DMS53 (cell line): Measurements from ENCODE around the gene MDP1.
"Not testable (repeated sequence)": the region's sequence is repeated elsewhere in the genome, so short reads cannot be mapped to it uniquely, and the experiment has no call there.

Source experiments
- DNase-seq: peaks from one replicate; lab custom pipeline; 2025; lab: John Stamatoyannopoulos, UW

The MDP1 gene

DNA sequence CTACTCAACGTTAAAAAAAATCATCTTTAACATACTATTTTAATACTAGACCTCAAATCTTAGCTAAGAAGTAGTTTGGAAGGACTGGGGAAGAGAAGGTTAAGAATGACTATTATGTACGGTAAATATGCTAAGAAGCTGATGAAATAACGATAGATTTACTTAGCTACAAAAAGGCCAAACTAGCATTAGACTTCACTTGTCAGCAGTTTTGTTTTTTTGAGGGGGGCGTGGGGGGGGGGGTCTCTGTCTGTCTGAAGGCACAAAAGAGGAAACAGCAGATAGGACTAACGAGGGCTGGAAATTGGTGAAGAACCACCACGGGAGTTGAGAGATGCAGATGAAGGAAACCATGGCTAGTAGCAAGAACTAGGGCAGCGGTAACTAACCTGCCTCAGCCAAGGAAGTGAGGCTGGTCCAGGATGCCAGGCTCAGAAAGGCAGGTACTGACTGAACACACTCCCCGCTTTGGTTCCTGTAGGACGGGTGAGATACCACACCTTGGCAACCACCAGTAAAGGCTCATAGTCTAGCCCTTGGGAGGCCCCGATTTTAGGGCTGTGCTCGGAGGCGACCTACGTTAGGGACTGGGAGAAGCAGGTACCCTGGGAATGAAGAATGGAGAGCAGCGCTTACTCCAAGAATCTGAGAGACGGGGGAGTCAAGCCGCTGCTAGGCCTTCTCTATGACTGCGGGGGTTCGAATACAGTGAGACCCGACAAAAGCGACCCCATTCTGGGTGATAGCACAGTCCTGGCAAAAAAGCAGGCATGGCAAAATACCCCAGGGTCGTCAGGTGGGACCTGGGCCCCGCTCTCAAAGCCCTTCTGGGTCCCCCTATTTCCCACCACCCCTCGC lies 15.6 kb upstream of the MDP1 start:
- peak; percentile 41 for DNase-seq

GRCh38 chr14:24228902-24229301 lies 13.0 kb upstream of the MDP1 start:
- DNase-seq, result no peak

GRCh38 chr14:24226473-24226872 lies 10.6 kb upstream of the MDP1 start:
- DNase-seq, result no peak

- no peak for DNase-seq
Observed at GRCh38 chr14:24224618-24225071, 8.8 kb upstream of the MDP1 start.

DNA sequence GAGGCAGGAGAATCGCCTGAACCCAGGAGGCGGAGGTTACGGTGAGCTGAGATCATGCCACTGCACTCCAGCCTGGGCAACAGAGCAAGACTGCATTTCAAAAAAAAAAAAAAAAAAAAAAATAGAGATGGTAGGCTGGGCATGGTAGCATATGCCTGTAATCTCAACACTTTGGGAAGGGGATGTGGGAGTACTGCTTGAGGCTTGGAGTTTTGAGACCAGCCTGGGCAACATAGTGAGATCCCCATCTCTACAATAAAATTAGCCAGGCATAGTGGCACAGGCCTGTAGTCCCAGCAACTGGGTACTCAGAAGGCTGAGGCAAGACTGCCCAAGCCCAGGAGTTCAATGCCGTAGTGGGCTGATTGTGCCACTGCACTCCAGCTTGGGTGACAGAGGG lies 7.1 kb upstream of the MDP1 start:
- DNase-seq, result not testable (repeated sequence)

DNA sequence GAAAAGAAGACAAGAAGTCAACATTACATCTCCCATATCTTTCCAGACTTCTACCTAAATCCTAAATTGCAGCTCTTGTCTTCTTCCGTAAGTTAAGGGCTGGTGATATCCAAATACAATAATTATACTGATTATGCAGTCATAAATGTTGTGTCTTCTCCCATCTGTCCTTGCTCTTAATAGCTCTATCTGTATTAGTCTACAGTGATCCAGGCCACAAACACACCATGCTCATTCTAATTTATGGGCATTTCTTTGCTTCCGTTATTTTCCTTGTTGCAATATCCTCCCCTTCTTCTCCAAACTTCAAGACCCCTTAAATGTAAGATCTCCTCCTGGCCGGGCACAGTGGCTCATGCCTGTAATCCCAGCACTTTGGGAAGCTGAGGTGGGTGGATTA lies 3.7 kb upstream of the MDP1 start:
- DNase-seq, result no peak

- DNase-seq, result no peak
Observed at GRCh38 chr14:24219080-24219479, 3.2 kb upstream of the MDP1 start.

- not testable (repeated sequence) for DNase-seq
Observed at GRCh38 chr14:24216876-24217275, 1.0 kb upstream of the MDP1 start.

GRCh38 chr14:24216345-24216699 lies 456 bp upstream of the MDP1 start:
- DNase-seq, result no peak

DNA sequence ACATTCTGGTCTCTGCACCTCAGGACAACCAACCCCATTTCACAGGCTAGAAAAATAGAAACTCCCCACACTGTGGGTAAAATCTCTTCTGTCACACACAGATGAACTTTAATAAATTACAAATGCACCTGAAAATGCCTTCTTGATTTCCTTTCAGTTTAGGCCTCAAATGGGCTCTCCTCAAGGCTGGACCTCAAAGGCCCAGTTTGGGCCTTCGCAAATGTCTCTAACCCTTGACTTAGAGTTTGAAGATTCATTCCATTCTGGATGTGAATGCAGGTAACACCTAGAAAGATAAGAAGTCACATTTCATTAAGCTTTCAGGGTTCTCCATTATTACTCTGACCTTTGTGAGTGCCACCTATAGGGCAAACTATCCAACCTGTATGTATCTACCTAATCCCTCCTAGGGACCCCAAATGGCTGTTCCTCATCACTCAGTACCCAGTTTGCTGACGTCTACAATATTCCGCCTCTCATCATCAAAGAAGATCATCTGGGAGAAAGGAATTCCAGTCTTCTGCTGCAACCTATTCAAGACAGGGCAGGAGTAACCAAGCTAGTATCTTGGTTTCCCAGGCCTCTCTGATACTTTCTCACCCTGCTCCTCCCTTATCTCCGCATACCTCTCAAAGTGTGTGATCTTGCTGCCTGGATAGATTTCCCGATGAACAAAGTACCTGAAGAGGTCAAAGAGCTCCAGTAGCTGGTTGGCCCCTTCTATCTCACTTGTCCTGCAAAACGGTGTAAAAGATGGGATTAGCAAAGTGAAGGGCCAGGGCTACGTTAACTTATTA lies 1.8 kb downstream of the MDP1 start:
- no peak for DNase-seq

GRCh38 chr14:24212924-24213865 lies 2.7 kb downstream of the MDP1 start, which contains the start of gene CHMP4A:
Gene CHMP4A (minus strand): TSS chr14:24213488. CDS start chr14:24213439, 49 bp downstream.
- peak; percentile 96 for DNase-seq

DNA sequence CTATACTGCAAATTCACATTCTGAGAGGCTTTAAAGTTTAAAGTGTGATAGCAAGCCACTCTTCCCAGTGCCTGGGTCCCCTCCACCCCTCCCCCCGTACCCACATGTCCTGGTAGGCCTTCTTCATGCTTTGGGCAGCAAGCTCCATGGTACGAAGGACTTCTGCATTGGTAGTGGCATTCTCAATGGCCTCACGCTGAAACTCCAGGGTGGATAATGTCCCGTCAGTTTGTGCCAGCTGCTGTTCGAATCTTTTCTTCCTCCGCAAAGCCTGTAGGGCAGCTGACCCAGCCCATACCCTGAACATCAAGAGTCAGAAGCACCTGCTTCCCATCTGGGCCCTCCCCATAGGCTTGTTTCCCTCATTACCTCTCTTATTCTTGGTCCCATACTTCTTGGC lies 4.6 kb downstream of the MDP1 start:
- DNase-seq, result no peak

GRCh38 chr14:24207625-24208024 lies 8.2 kb downstream of the MDP1 start:
- no peak for DNase-seq

GRCh38 chr14:24207104-24207551 lies 8.7 kb downstream of the MDP1 start:
- no peak for DNase-seq

GRCh38 chr14:24206260-24207103 lies 9.4 kb downstream of the MDP1 start:
- DNase-seq, result no peak

GRCh38 chr14:24204163-24205146 lies 11.4 kb downstream of the MDP1 start:
- no peak for DNase-seq

DNA sequence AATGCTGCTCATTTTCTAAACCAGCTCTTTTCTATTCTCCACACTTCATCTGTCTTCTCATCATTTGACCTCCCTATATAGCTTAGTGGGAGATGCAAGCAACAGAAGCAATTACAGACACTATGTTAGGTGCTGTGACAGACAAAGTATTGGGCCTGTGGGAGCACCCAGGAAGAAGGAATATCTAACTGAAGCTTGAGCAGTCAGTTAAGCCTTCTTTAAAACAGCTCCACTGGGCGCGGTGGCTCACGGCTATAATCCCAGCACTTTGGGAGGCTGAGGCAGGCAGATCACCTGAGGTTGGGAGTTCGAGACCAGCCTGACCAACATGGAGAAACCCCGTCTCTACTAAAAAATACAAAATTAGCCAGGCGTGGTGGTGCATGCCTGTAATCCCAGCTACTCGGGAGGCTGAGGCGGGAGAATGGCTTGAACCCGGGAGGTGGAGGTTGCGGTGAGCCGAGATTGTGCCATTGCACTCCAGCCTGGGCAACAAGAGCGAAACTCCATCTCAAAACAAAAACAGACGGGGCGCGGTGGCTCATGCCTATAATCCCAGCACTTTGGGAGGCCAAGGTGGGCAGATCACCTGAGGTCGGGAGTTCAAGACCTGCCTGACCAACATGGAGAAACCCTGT lies 12.5 kb downstream of the MDP1 start:
- not testable (repeated sequence) for DNase-seq

GRCh38 chr14:24202538-24202937 lies 13.3 kb downstream of the MDP1 start:
- DNase-seq, result not testable (repeated sequence)
